Stimulated activated CD4-positive, alpha-beta T cell treated with anti-CD3 and anti-CD28 coated beads, Interleukin-1b, Interleukin-23, amount 100 ng/mL, for 4 hours (primary cell): Measurements from ENCODE around the gene RAD51B.

ENCODE experiments used
- DNase-seq, 2 donors: peaks; one replicate each; pipeline ENCODE4 v3.0.0-alpha.2; 2020; ENCODE audit warnings: low read depth in 2 of 2

Gene RAD51B

GRCh38 chr14:68630081-68630571 lies 810.5 kb downstream of the RAD51B start:
- no peak for DNase-seq

DNA sequence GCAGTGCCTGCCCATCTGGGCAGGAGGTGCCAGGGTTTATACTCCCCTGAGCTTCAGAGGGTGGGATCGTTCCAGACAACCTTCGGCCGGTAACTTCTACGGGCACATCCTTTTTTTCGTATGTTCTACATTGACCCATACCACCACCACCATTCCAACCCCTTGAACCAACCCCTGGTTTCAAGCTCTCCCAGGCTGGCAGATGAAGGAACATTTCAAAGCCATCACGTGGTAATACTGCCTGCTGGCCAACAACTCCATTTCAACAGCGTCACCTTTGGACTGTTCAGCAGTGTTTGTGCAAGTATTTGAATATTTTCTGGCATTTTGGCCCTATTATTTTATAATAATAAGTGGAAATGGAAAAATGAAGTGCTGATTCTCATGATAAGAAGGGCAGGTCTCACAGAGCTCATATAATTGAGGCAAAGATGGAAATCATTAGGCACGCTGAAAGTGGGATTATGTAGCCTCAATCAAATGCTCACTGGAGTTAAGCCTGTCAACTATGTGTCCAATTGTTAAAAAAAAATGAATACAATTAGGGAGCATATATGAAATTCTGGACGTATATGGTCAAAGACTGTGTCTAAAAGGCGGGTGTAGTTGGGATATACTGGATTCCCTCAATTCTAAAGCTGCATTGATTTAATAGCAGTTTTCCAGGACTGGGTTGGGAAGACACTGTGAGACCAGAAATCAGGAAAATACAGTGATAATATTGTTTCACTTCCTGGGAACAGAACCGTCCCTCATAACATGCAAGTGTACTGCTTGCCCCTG lies 811.2 kb downstream of the RAD51B start:
- DNase-seq = no peak

- no peak for DNase-seq
These were observed 811.9 kb downstream of the RAD51B start for GRCh38 chr14:68631394-68632053.

GRCh38 chr14:68632054-68632895 lies 812.7 kb downstream of the RAD51B start:
- DNase-seq = no peak

DNA sequence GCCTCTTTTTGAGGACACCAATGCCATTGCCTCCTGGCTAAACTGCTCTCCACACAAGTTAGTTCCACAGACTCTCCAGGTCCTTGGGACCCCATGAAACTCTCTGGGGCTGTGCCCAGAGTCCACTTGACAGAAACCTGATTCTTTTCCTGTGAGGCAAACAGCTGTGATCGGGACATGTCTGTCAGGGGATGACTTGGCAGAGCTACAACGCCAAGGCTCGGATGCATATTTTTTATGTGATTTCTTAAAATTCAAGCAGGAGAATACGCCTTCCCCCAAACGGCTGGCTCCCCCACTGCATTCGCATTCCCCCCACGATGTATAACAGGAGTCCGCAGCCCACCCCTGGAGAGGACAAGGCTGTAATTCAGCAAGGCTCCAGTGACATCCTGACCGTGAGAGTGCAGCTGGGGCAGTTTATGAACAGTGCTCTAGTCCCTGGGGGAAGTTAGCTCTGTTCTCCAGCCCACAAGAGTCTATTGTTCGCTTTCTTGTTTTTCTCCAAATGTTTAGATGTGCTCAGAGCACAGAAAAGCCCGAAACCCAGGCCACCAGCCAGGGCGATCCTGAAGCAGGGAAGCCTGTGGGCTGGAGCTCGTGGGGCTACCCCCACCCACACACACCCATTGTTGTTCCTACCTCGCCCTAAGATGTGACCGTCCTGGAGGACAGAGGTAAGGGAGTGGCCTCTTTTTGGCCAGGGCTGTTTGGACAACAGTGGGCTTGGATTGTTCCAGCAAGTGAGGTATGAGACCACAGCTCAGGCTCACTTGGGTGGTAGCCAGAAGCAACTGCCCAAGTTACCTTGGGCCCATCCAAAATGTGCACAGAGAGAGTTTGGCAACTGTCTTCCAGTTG lies 813.8 kb downstream of the RAD51B start:
- DNase-seq = no peak

GRCh38 chr14:68634332-68634731 lies 814.8 kb downstream of the RAD51B start:
- DNase-seq = no peak

DNA sequence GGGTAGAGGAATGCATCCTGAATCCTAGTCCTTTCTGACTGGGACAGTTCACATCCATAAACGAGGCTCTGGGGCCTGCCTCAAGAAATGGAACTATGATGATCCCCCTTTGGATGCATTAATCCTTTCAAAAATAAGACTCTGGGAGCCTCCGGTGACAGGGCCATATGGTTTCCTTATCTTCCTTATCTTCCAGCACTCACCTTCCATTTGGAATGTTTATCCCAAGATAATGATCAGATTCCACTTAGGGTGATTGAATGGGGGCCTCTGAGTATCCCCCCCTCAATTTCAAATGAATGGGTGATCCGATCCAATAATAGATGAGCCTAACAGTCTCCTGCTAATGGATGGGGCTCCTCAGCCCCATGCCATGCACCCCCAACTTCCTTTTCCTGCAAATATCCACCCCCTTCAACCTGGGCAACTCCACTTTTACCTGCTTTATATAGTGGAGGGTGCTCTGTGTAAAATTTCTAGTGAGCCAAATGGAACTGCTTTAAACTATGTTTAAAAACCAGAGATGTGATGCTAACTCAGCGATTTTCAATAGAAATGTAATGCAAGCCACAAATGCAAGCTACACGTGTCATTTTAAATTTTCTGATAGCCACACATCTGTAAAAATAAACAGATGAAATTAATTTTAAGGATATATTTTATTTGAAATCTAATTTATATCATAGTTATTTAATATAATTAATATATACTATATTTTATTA lies 815.5 kb downstream of the RAD51B start:
- DNase-seq = no peak

GRCh38 chr14:68636597-68636996 lies 817.0 kb downstream of the RAD51B start:
- DNase-seq = no peak

- no peak for DNase-seq
These were observed 817.8 kb downstream of the RAD51B start for GRCh38 chr14:68637106-68638021.

DNA sequence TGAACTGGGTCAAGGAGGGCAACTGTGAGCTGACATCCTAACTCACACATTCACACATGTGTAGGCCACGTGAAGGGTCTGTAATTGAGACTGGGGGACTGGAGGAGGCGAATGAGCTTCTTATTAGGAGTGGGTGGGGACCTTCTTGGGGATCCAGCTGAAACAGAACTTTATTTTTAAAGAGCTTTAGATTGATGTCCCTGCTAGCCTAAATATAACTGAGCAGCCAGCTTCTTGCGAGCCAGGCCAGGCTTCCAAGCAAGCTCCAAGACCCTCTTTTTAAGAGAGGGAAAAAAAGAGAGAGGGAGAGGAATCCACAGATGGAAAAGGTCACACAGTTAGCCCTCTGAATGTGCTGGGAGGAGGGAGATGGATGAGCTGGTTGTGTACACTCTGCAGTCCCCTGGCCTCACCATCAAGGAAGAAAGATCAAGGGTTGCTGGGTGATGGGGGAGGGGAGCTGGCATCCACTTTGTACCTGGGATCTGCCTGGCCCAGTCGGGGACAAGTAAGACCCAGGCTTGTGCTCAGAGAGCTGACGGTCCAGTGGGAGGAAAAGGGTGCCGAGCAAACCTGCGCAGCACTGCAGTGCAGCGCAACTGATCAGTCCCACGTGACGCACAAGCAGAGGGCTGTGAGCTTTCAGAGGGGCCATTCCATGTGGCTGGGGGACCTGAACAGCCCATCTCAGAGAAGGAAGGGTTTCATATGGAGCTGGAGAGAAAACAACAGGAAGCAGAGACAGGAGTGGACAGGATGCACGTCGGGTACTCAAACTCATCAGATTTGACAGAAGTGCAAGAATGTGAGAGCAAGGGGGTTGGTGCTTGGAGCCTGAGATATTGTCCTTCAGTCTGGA lies 818.8 kb downstream of the RAD51B start:
- DNase-seq = no peak

GRCh38 chr14:68639000-68639757 lies 819.6 kb downstream of the RAD51B start:
- DNase-seq = no peak

- no peak for DNase-seq
These were observed 820.4 kb downstream of the RAD51B start for GRCh38 chr14:68639758-68640574.

- no peak for DNase-seq
These were observed 824.1 kb downstream of the RAD51B start for GRCh38 chr14:68643673-68644072.

DNA sequence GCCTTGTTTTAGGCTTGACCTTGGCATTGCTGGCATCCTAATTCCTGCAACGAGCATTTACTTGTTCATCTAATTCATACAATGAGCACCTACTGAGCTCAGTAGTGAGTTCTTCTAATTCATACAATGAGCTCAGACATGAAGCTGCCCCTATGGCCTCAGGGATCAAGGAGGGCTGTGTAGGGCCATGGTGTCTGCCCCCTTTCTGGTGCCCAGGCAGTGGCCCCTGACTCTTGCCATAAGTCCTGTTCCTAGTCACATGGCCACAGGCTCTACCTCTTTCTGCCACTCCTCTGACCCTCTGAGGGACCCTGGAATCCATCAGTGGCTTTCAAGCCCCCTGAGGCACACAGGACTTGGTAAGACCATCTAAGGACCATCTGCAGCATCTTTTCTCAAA lies 824.5 kb downstream of the RAD51B start:
- no peak for DNase-seq

- no peak for DNase-seq
These were observed 825.8 kb downstream of the RAD51B start for GRCh38 chr14:68645371-68645770.

DNA sequence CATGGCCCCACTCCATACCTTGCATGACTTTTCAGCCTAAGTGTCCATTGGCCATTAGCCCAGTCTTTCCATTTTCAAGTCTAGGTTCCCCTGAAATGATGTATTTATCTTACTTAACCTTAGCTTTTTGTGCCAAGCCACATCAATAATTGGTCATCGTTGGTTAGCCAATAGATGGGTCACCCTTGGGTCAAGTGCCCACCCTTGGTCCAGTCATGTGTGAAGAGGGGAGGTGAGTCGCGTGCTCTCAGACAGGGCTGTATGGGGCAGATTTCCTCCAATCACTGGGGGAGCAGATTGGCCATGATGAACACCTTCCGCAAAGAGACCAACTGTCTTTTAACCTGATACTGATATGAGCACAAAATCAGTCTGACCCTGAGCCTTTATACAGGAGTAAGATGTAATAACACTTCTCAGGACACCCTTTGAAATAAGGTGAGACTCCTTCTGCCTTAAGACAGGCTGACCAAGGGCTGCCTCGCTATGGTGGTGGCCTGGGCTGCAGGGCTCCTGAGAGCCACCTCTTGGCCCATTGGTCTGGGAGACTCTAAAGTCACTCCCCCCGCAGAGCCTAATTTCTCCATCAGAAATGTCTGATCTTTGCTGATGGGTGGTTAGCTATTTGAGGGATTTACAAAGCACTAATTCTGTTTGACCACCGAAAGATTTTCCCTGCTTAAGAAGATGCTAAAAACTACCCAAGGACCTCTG lies 830.1 kb downstream of the RAD51B start:
- no peak for DNase-seq
